C1 segment of cervical spinal cord (tissue), 14 donors: Measurements from ENCODE around the gene LPGAT1.
"Not testable (repeated sequence)": the region's sequence is repeated elsewhere in the genome, so short reads cannot be mapped to it uniquely, and the experiment has no call there.

ENCODE experiments used
- DNase-seq, 14 donors: peaks; one replicate each; lab custom pipeline; 2025; lab: John Stamatoyannopoulos, UW

The LPGAT1 gene, protein sequence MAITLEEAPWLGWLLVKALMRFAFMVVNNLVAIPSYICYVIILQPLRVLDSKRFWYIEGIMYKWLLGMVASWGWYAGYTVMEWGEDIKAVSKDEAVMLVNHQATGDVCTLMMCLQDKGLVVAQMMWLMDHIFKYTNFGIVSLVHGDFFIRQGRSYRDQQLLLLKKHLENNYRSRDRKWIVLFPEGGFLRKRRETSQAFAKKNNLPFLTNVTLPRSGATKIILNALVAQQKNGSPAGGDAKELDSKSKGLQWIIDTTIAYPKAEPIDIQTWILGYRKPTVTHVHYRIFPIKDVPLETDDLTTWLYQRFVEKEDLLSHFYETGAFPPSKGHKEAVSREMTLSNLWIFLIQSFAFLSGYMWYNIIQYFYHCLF

DNA sequence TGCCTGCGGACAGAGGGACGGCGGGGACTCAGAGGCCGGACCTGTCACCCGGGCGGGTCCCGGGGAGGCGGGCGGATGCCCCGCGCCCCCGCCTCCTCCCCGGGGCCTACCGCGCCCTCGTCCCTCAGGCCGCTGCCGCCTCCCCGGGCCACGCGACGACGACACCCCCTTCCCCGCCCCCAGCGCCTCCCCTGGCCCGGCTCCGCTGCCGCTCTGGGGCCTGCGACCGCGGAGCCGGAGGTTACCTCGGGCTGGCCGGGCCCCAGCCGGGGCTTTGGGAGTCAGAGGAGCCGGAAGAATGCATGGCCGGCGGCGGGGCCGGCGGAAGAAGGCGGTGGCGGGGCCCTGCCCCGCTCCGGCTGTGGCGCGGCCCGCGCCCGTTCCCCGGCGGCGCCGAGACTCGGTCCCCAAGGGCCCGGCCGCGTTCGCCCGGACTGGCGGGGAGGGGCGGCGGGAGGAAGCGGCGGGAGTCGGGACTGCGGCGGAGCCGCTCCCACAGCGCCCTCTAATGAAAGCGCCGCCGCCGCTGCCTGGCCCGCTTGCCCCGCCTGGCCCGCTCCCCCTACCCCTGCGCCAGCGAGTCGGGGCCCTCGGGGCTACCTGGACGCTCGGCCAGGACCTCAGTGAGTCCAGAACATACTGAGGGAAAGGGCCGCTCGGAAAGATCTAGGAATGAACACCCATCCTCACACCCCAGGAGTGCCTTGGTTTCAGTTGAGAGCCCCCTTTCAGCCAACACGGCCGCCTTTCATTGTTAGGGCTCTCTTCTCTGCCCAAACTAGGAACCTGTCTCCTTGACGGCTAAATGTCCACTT, at the start of gene LPGAT1:
LPGAT1 (minus strand) TSS at position 436 of the 815 bp plus-strand sequence. CDS start 1,467 bp downstream, outside the sequence.
- peak; percentile 8 to 89 (median 66) for DNase-seq

GRCh38 chr1:211879475-211879874, 48.9 kb upstream of the LPGAT1 start:
- no peak for DNase-seq

DNA sequence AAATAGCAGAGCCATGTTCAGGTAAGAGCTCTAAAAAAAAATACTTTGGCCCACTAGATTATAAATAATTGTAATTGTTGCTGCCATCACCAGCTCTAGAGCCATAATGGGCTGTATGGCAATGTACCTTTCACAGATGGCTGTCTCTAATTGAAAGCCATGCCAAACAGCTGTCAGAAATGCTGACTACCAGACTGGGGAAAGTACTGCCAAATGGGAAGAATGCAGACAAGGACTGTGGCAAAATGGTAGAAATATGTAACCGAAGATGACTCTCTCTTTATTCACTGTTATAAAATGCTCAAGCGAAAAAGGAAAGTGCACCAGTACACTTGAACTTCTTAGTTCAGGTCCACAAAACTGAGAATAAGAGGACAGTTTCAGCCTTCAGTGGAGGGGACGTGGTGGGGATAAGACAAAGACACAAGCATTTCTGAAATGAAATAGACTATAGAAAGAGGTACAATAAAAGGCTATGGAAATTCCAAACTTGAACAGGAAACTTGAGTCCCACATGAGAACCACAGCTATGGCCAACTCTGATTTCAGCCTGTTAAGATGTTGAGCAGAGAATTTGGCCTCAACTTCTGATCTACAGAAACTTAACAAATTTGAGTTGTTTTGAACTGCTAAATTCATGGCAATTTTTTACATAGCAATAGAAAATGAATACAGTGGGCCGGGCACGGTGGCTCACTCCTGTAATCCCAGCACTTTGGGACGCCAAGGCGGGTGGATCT, 46.5 kb upstream of the LPGAT1 start:
- DNase-seq: no peak

- no peak for DNase-seq
These were observed 45.0 kb upstream of the LPGAT1 start for GRCh38 chr1:211875541-211875940.

GRCh38 chr1:211874521-211875347, 44.2 kb upstream of the LPGAT1 start:
- DNase-seq: peak in 2 of 14 donors; percentile 3 to 25

DNA sequence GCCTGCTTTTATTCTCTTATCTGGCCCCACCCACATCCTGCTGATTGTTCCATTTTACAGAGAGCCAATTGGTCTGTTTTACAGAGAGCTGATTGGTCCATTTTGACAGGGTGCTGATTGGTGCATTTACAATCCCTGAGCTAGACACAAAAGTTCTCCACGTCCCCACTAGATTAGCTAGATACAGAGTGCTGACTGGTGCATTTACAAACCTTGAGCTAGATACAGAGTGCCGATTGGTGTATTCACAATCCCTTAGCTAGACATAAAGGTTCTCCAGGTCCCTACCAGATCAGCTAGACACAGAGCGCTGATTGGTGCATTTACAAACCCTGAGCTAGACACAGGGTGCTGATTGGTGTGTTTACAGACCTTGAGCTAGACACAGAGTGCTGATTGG, 43.2 kb upstream of the LPGAT1 start:
- not testable (repeated sequence) for DNase-seq

- DNase-seq: no peak
These were observed 39.6 kb upstream of the LPGAT1 start for GRCh38 chr1:211870156-211870555.

- no peak for DNase-seq
These were observed 34.6 kb upstream of the LPGAT1 start for GRCh38 chr1:211865180-211865579.

GRCh38 chr1:211859405-211859804, 28.8 kb upstream of the LPGAT1 start:
- no peak for DNase-seq

- no peak for DNase-seq
These were observed 20.6 kb upstream of the LPGAT1 start for GRCh38 chr1:211851174-211851573.

DNA sequence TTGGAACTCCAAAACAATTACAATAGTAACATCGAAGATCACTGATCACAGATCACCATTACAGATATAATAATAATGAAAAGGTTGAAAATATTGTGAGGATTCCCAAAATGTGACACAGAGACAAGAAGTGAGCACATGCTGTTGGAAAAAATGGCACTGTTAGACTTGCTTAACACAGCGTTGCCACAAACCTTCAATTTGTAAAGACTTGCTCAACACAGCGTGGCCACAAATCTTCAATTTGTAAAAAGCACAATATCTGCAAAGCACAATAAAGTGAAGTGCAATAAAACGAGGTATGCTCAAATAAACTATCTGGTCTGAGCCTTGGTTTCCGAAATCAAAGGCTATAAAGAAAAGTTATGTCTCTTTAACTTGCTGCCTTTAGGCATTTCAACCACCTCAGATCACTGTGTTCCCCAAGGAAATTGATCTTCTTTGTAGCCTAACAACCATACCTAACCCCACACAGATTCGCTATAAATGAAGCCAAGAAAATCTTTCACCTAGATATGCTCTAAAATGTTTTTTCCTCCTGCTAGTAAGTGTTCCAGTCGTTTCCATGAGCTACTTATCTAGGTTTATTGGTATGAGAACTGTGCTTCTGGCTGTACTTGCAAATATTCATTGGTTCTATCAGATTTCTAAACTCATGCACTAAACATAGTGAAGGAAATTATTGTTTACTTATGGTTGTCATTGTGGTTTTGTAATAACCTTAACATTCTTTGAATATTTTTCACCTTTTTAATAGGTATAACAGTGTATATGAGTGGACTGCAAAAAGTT, 13.1 kb upstream of the LPGAT1 start:
- no peak for DNase-seq

DNA sequence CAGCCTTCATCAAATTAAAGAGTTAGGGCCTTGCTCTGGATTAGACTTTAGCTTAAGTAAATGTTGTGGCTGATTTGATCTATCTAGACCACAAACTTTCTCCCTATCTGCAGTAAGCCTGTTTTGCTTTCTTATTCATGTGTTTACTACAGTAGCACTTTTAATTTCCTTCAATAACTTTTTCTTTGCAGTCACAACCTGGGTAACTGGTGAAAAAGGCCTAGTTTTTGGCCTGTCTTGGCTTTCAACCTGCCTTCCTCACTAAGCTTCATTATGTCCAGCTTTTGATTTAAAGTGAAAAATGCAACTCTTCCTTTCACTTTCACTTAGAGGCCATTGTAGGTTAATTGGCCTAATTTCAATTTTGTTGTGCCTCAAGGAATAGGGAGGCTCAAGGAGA, 12.5 kb upstream of the LPGAT1 start:
- DNase-seq: no peak

DNA sequence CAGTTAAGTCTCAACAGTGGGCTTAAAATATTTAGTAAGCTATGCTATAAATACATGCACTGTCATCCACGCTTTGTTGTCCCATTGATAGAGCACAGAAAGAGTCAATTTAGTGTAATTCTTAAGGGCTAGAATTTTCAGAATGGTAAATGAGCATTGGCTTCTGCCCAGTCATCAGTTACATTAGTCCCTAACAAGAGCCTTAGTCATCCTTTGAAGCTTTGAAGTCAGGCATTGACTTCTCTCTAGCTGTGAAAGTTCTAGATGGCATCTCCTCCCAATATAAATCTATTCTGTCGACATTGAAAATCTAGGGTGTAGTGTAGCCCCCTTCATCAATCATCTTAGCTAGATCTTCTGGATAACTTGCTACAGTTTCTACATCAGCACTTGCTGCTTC, 12.0 kb upstream of the LPGAT1 start:
- DNase-seq: no peak

DNA sequence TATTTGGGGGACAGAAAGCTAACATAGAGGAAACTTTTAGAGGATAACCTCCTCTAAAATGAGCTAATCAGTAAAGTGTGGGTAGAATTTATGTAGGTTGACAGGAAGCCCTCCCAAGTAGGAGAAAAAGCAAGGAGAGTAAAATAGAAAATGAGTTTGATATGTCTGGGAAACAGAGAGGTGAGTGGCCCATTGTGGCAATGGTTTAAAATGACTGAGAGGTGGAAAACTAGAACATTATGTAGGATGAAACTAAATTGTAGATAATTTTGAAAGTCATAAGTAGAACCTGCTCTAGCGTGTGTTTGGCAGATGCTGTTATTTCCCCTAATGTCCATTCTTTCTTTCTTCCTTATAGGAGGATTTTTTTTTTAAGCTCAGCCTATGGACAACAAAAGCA, 8.5 kb upstream of the LPGAT1 start:
- DNase-seq: no peak

- no peak for DNase-seq
These were observed 2.7 kb upstream of the LPGAT1 start for GRCh38 chr1:211833174-211833820.

DNA sequence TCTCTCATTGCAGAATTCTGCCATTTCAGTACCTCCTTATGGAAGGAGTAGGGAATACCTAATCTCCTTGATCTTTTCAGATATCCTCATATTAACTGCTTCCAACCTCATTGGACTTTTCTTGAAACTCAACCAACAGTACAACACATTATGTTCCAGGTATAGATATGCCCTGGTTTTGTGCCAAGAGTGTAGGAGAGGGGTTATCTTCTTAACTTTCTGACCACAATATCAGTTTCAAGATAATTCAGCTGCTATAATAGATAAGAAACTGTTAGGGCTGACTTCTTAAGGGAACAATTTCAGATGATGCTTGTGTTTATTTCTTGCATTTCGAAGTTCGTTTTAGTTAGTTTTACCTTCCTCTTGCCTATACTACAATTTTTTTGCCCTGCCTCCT, 2.1 kb upstream of the LPGAT1 start:
- DNase-seq: no peak

GRCh38 chr1:211831558-211832323, 1.2 kb upstream of the LPGAT1 start:
- DNase-seq: peak in 1 of 14 donors; percentile 84

DNA sequence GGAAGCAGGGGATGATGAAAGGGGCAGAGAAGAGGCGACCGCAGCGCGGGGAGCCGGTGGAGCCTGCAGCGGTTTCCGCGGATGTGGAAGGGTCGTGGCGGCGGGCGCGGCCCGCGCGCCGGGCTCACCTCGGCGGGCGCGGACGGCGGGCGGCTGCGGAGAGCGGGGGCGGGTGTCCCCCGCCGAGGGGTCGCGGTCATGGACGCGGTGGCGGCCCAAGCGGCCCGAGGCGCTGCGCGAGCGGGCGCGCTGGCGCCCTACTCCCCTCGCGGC, 572 bp downstream of the LPGAT1 start:
- peak in 3 of 14 donors; percentile 34 to 43 (median 42) for DNase-seq

DNA sequence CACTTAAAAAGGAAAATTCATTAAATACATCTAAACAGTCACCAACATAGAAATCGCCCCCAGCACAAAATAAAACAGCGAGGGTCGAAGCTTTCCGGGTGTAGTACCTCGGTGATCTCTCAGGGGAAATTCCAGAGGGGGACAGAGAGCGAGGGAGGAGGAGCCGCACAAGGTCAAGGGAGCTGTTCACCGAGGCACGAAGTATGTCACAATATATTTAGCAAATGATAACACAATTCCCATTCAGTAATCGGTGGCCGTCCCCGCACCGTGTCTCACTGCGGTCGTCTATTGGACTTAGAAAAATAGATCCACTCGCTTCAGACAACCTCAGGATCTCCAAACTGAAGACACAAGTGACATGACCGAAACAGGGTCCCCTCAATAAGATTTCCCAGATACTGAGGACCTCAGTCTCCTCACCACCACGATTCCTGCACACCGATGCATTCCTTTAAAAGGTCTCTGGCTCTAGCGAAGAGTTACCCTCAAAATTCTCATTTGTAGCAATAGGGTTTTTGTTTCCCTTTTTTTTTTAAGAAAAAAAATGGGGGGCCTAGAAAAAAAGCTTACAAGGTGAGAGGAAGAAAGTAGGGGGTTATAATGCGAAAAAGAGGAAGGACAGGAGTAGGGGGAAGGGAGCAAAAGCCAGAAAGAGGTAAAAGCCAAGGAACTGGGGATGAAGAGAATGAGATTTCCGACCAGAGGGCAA, 1.1 kb downstream of the LPGAT1 start:
- DNase-seq: peak in 12 of 14 donors; percentile 6 to 56 (median 26)
